Panc1 (cell line): ENCODE results near the gene KAT7.

Experiments
- CTCF ChIP-seq: fragments of 450-650 bp; IDR thresholded peaks from 2 replicates; pipeline ENCODE4 v1.5.1; 2017; ENCODE audit warnings: mild to moderate bottlenecking
- POLR2AphosphoS5 ChIP-seq: IDR thresholded peaks from 2 replicates; pipeline ENCODE4 v1.6.1; 2012; ENCODE audit warnings: mild to moderate bottlenecking, low read depth, low read length, moderate library complexity

- TF ChIP-seq CTCF (no peak), POLR2AphosphoS5 (no peak)
Observed at GRCh38 chr17:49862781-49863331, 74.4 kb downstream of the KAT7 start.
